Loucy (cell line): ENCODE results near the gene NLRP6.
"Not testable (repeated sequence)": the region's sequence is repeated elsewhere in the genome, so short reads cannot be mapped to it uniquely, and the experiment has no call there.

ENCODE experiments used
- H2AFZ ChIP-seq: fragments of 200-600 bp; sonication (generic); 2 replicates; pipeline ENCODE4 v1.6.0; 2016; ENCODE audit warnings: antibody characterized with exemption, mild to moderate bottlenecking, low read length, moderate library complexity
- H3F3A ChIP-seq: fragments of 200-600 bp; 2 replicates; pipeline ENCODE4 v1.6.0; 2016; ENCODE audit warnings: antibody characterized with exemption, low read depth, mild to moderate bottlenecking
- H3K27me3 ChIP-seq: fragments of 200-600 bp; sonication (generic); 2 replicates; pipeline ENCODE4 v1.6.1; 2014; ENCODE audit warnings: low read length, mild to moderate bottlenecking; ENCODE audit not compliant: insufficient read depth, poor library complexity, severe bottlenecking
- H3K36me3 ChIP-seq: fragments of 200-600 bp; sonication (generic); 2 replicates; pipeline ENCODE4 v1.6.1; 2016; ENCODE audit warnings: low read length; ENCODE audit not compliant: insufficient read depth
- H3K4me1 ChIP-seq: fragments of 200-600 bp; sonication (generic); 2 replicates; pipeline ENCODE4 v1.5.1; 2014; ENCODE audit warnings: low read length, mild to moderate bottlenecking; ENCODE audit not compliant: insufficient read depth, poor library complexity, severe bottlenecking
- H3K4me2 ChIP-seq: fragments of 200-600 bp; sonication (generic); 2 replicates; pipeline ENCODE4 v1.6.0; 2014; ENCODE audit warnings: antibody characterized with exemption, low read length, low read depth, mild to moderate bottlenecking; ENCODE audit not compliant: poor library complexity, severe bottlenecking
- H3K4me3 ChIP-seq: fragments of 200-600 bp; sonication (generic); 2 replicates; pipeline ENCODE4 v1.5.1; 2014; ENCODE audit warnings: low read length, mild to moderate bottlenecking, mixed read lengths; ENCODE audit not compliant: poor library complexity, severe bottlenecking
- H3K79me2 ChIP-seq: fragments of 200-600 bp; sonication (generic); 2 replicates; pipeline ENCODE4 v1.6.1; 2014; ENCODE audit warnings: low read length; ENCODE audit not compliant: insufficient read depth
- H3K9ac ChIP-seq: fragments of 200-600 bp; sonication (generic); 2 replicates; pipeline ENCODE4 v1.6.0; 2014; ENCODE audit warnings: mild to moderate bottlenecking, low read depth, low read length, moderate library complexity; ENCODE audit not compliant: poor library complexity, severe bottlenecking
- H3K9me2 ChIP-seq: fragments of 200-600 bp; sonication (generic); replicated peaks from 2 replicates; pipeline ENCODE4 v1.6.1; 2016; ENCODE audit warnings: low read depth, low read length, mixed read lengths
- H3K9me3 ChIP-seq: fragments of 200-600 bp; sonication (generic); 2 replicates; pipeline ENCODE4 v1.6.1; 2014; ENCODE audit warnings: mild to moderate bottlenecking, antibody characterized with exemption, low read length, low read depth; ENCODE audit not compliant: insufficient read depth
- H4K20me1 ChIP-seq: fragments of 200-600 bp; sonication (generic); 2 replicates; pipeline ENCODE4 v1.6.0; 2014; ENCODE audit warnings: antibody characterized with exemption, low read length, mild to moderate bottlenecking; ENCODE audit not compliant: insufficient read depth, poor library complexity, severe bottlenecking
- CTCF ChIP-seq: fragments of 200-600 bp; sonication (generic); conservative IDR thresholded peaks from 2 replicates; pipeline ENCODE4 v1.5.1; 2014; ENCODE audit warnings: mild to moderate bottlenecking, antibody characterized with exemption, low read length
- EZH2phosphoT487 ChIP-seq: fragments of 200-600 bp; IDR thresholded peaks from 2 replicates; pipeline ENCODE4 v1.6.1; 2018; ENCODE audit warnings: antibody characterized with exemption, mild to moderate bottlenecking, moderate library complexity, borderline replicate concordance

The NLRP6 gene

GRCh38 chr11:327581-327923, 49.3 kb downstream of the NLRP6 start:
- H3F3A ChIP-seq: peaks cover 40% of the 10 kb centered on the region
- peaks cover 79% of the 10 kb centered on the region for H3K4me1 ChIP-seq
- H2AFZ ChIP-seq: no peak overlapping the region
- no peaks in the 10 kb centered on the region for H3K9me3 ChIP-seq
- H3K79me2 ChIP-seq: peaks cover 53% of the 10 kb centered on the region
- no peaks in the 10 kb centered on the region for H4K20me1 ChIP-seq
- H3K4me3 ChIP-seq: peak overlapping the region; percentile 68
- H3K9ac ChIP-seq: peak overlapping the region; percentile 87
- H3K36me3 ChIP-seq: no peaks in the 10 kb centered on the region
- H3K27me3 ChIP-seq: no peaks in the 10 kb centered on the region
- TF ChIP-seq CTCF (no peak), EZH2phosphoT487 (no peak)
- H3K4me2 ChIP-seq: peak overlapping the region; percentile 85
- H3K9me2 ChIP-seq: no peaks in the 10 kb centered on the region

- Histone ChIP-seq H3K9ac (peak overlapping the region; percentile 96), H3K4me3 (peak overlapping the region; percentile 88), H3K27me3 (no peaks in the 10 kb centered on the region), H3K9me2 (no peaks in the 10 kb centered on the region), H2AFZ (no peak overlapping the region), H3K4me2 (peak overlapping the region; percentile 85), H4K20me1 (no peaks in the 10 kb centered on the region), H3F3A (peaks cover 40% of the 10 kb centered on the region), H3K4me1 (peaks cover 84% of the 10 kb centered on the region), H3K9me3 (no peaks in the 10 kb centered on the region), H3K36me3 (no peaks in the 10 kb centered on the region), H3K79me2 (peaks cover 56% of the 10 kb centered on the region)
- TF ChIP-seq EZH2phosphoT487 (no peak), CTCF (no peak)
These were observed 49.8 kb downstream of the NLRP6 start for GRCh38 chr11:328012-328411.

- not testable (repeated sequence) for H3K36me3 ChIP-seq, H4K20me1 ChIP-seq, H2AFZ ChIP-seq, H3K27me3 ChIP-seq, H3K9me2 ChIP-seq, H3K9me3 ChIP-seq
- Histone ChIP-seq H3F3A (peaks cover 40% of the 10 kb centered on the region), H3K4me2 (peak overlapping the region; percentile 85), H3K79me2 (peaks cover 56% of the 10 kb centered on the region), H3K4me3 (peak overlapping the region; percentile 88), H3K9ac (peak overlapping the region; percentile 96), H3K4me1 (peaks cover 84% of the 10 kb centered on the region)
These were observed 50.4 kb downstream of the NLRP6 start for GRCh38 chr11:328516-329100.

GRCh38 chr11:329886-330253, 51.7 kb downstream of the NLRP6 start:
- H3K27me3 ChIP-seq: no peaks in the 10 kb centered on the region
- H3K4me2 ChIP-seq: peak overlapping the region; percentile 82
- H3K4me1 ChIP-seq: peaks cover 84% of the 10 kb centered on the region
- no peak overlapping the region for H2AFZ ChIP-seq
- H3K9me3 ChIP-seq: no peaks in the 10 kb centered on the region
- peaks cover 60% of the 10 kb centered on the region for H3K79me2 ChIP-seq
- no peaks in the 10 kb centered on the region for H4K20me1 ChIP-seq
- H3K9me2 ChIP-seq: no peaks in the 10 kb centered on the region
- peaks cover 40% of the 10 kb centered on the region for H3F3A ChIP-seq
- no peaks in the 10 kb centered on the region for H3K36me3 ChIP-seq
- H3K4me3 ChIP-seq: peak overlapping the region; percentile 88
- peak overlapping the region; percentile 96 for H3K9ac ChIP-seq
- TF ChIP-seq CTCF (no peak), EZH2phosphoT487 (no peak)
